Astrocyte (in vitro differentiated cells and primary cell): Measurements from ENCODE around the gene RASGRF2.

Source experiments
- EZH2 ChIP-seq: IDR thresholded peaks from 2 replicates; pipeline ENCODE4 v1.6.1; 2012; ENCODE audit warnings: mild to moderate bottlenecking, low read length, inconsistent platforms; ENCODE audit not compliant: insufficient read depth
- TF ChIP-seq, protein P1 (sequence below): IDR thresholded peaks from 2 replicates; pipeline ENCODE4 v1.5.1; 2011; ENCODE audit warnings: low read depth, mild to moderate bottlenecking, inconsistent platforms, low read length, moderate library complexity; ENCODE audit not compliant: insufficient read depth

DNA sequence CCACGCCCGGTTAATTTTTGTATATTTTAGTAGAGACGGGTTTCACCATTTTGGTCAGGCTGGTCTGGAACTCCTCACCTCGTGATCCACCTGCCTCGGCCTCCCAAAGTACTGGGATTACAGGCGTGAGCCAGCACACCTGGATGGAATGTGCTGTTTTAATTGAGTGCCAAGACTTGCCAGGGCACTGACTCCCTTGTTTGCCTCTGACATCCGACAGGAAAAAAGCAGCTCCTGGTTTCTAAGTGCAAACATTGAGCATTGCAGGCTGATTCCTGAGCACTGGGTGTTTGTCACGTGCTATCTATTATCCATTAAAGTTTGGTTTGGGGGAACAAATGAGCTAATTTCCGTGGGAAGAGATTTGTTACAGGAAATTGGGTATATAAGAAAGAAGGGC is 202.3 kb downstream of the RASGRF2 start:
- TF ChIP-seq, protein P1, sequence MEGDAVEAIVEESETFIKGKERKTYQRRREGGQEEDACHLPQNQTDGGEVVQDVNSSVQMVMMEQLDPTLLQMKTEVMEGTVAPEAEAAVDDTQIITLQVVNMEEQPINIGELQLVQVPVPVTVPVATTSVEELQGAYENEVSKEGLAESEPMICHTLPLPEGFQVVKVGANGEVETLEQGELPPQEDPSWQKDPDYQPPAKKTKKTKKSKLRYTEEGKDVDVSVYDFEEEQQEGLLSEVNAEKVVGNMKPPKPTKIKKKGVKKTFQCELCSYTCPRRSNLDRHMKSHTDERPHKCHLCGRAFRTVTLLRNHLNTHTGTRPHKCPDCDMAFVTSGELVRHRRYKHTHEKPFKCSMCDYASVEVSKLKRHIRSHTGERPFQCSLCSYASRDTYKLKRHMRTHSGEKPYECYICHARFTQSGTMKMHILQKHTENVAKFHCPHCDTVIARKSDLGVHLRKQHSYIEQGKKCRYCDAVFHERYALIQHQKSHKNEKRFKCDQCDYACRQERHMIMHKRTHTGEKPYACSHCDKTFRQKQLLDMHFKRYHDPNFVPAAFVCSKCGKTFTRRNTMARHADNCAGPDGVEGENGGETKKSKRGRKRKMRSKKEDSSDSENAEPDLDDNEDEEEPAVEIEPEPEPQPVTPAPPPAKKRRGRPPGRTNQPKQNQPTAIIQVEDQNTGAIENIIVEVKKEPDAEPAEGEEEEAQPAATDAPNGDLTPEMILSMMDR, result no peak
- no peak for TF ChIP-seq EZH2
